GM21576 (cell line): Measurements from ENCODE around the gene DYNLL1.
"Not testable (repeated sequence)": the region's sequence is repeated elsewhere in the genome, so short reads cannot be mapped to it uniquely, and the experiment has no call there.

ENCODE experiments used
- ATAC-seq: cut with Tn5 transposase; IDR thresholded peaks from one replicate; pipeline ENCODE4 v1.9.1; 2021; ENCODE audit warnings: mild to moderate bottlenecking, moderate library complexity; ENCODE audit not compliant: unreplicated experiment

Gene DYNLL1

DNA sequence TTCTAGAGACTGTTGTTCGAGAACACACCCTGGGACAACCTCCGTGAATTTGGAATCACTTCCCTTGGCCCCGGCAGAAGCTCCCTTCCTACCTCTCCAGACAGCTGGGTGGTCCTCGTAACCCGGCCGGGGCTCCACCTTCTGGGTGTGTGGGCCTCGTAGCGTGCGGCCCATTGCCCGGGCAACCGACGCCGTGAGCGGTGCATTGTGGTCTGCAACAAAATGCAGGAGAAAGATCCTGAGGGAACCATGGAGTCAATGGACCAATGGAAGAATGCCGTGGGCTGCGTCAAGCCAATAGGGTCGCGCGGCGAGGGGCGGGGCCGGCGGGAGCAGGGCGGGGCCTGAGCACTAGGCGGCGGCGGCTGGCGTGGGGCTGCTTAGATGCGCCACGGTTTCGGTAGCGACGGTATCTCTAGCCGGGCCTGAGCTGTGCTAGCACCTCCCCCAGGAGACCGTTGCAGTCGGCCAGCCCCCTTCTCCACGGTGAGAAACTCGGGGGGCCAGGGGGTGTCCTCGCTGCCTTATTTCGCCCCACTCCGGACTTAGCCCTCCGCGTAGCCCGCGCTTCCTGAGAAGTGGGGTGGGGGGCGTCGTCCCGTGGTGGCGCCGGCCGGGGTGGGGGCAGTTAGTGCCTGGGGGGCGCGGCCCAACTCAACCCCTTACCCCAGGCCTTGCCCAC lies at the start of gene DYNLL1:
DYNLL1 (plus strand) TSS at position 383 of the 682 bp plus-strand sequence. CDS start 309 bp downstream, outside the sequence.
- ATAC-seq = peak; percentile 92

DNA sequence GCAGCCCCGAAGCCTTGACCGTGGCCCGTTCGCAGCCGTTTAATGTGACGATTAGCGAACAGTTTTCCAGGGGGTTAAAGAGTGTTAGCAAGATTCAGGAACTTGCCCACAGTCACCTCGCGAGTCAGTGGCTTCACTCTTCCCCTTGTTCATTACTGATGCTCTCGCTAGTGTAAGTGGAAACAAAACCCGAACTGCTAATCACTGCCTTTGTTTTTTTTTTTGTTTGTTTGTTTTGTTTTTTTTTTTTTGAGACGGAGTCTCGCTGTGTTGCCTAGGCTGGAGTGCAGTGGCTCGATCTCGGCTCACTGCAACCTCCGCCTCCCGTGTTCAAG lies 49.1 kb upstream of the DYNLL1 start:
- not testable (repeated sequence) for ATAC-seq

DNA sequence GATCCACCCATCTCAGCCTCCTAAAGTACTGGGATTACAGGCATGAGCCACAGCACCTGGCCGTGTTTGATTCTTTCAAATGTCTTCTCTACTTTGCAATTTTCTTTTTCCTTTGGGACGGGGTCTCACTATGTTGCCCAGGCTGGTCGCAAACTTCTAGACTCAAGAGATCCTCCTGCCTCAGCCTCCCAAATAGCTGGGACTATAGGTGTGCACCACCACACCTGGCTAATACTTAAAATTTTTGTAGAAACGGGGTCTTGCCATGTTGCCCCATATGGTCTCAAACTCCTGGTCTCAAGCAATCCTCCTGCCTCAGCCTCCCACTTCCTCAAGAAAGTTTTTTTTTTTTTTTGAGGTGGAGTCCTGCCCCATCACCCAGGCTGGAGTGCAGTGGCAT lies 47.9 kb upstream of the DYNLL1 start:
- no peak for ATAC-seq

DNA sequence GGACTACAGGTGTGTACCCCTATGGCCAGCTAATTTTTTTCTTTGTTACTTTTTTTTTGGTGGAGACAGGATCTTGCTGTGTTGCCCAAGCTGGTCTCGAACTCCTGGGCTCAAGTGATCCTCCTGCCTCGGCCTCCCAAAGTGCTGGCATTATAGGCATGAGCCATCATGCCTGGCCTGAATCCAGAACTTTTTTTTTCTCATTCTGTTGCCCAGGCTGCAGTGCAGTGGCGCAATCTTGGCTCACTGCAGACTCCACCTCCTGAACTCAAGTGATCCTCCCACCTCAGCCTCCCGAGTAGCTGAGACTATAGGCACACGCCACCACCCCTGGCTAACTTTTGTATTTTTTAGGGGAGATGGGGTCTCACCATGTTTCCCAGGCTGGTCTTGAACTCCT lies 43.4 kb upstream of the DYNLL1 start:
- ATAC-seq = not testable (repeated sequence)

DNA sequence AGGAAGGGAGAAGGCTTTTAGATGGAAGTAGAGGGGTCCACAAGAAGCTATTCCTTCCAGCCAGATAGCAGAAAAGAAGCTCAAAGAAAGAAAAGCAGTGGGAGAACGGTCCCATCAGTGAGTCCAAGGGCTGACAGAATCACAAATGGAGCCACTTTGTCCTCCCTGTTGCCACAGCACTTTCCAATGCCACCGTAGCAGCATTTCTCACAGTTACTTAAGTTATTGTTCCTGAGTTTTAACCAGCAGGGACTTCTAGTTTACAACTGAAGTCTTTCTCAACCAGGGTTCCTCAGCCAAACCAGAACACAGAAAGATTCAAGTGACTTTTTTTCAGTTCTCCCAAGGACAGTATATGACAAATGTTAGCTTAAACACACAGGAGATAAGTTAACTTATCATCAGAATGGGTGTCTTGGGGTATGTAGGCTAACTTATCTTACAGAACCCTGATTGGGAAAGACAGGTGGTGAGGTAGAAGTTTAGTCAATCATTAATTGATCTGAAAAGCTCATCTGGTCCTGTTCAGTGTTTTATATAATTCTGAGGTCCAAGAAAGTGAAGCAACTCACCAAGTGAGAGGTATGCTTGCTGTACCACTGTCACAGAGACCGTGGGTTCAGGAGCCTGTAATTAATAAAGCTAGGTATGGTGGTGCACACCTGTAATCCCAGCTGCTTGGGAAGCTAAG lies 42.7 kb upstream of the DYNLL1 start:
- no peak for ATAC-seq

DNA sequence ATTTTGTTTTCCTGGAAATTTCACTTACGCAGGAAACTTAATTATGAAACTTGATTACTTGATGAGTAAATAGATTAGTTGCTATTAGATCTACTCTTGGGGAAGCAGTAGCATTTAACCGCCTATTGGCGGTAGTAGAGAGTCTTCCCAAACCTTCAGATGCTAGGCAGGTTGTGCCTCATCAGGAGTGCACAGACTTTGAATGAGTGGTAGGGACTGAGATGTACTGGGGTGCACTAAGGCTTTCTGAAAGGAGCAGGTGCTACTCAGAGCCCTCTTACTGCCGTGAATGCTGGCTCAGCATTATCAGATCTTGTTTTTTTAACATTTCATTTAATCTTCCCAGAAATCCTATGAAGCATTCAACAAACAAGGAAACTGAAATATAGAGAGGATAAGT lies 41.9 kb upstream of the DYNLL1 start:
- ATAC-seq = no peak

DNA sequence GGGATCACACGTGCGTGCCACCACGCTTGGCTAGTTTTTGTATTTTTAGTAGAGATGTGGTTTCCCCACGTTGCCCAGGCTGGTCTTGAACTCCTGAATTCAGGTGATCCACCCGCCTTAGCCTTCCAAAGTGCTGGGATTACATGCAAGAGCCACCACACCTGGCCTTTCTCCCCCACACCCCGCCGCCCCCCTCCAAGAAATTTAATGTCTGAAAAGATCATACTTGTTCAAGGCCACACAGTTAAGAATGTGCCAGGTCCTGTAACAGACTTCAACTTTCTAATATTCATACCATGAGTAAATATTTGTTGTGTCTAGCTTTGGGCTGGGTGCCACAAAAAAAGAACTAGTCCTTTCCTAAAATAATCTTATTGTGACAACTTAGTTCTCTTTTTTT lies 40.6 kb upstream of the DYNLL1 start:
- ATAC-seq = no peak

DNA sequence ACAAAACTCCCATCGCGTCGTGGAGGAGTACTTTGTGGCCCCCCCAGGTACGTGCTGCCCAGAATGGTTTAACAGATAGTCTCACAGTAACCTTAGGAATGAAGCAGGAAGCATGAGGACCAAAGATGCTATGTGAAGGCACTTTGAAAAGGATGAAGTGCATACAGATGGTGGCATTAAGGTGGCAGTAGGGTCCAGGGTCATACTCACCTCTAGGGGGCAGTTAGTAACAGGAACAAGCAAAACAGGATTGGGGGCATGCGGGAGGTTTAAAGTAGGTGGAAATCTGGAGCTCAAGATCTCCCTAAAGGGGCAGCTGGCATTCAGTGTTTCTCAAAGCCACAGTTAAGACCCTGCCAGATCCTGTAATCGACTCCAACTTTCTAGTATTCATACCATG lies 38.8 kb upstream of the DYNLL1 start:
- ATAC-seq = no peak

DNA sequence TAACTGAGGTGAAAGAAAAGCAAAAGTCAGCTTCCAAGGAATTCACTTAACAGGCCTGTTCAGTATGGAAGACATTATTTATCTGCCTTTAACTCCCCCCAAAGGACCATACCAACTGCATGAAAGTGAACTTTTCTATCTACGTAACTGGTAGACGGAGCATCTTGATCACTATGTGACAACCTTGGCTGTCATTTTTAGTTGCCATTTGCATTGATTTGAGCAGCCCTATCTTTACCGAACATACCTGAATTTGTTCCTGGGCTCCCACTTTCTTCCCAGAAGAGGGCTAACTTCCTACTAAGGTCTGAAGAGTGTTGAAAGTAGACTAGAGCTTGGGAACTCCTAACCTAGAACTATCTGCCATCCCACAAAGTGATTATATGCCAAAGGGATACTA lies 35.8 kb upstream of the DYNLL1 start:
- ATAC-seq = no peak

DNA sequence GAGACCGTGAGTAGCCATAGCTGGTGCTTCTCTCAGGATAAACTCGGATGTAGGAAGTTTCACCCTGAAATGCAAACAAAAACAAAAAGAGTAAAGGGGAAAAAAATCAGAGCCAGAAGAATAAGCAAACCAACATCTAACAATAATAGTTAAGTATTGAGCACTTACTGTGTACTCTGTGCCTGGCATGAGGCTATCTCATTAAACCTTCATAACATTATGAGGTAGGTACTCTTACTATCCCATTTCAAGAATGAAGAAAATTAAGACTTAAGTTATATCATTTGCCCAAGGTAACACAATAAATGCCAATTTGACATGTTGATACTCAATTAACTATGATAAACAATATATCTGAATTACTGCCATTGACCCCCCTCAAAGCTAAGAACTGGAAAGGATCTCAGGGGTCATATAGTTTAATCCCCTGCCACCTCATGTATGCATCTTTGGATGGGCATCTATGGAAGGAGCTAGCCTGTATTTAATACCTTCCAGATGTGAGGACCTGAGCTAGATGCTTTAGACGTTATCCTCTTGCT lies 33.7 kb upstream of the DYNLL1 start:
- ATAC-seq = no peak

DNA sequence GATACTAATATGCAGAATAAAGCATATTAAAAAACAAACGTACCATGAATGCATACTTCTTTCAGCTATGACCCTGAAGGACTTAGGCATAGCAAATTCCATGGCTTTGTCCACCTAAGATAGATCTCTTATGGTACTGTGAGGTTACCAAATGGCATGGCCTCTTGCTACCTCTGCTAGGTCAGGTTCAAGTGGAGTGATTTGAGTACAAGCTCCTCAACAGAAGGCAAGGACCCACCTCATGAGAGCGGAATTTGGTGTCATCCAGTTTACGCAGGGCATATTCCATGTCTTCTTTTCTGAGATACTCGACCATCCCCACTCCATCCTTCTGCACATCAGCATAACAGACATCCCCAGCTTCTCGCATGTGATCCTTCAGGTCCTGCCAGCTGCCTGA lies 32.2 kb upstream of the DYNLL1 start:
- no peak for ATAC-seq

DNA sequence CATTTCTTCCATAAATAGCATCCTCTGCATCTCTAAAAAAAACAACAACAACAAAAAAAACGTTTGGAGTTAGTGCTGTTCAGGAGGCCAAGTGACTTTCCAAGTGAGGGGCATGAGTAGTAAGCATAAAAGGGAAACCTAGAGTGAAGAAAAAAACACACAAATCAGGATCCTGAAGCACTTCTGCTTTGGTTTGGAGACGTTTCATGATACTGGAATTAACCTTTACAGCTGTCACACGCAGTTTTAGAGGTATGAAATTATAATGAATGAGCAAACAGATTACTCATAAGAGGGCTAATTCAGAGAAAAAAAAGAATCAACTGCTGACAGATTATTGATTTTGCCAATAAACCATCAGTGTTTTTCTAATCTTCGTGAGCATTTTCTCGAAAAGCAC lies 30.2 kb upstream of the DYNLL1 start:
- no peak for ATAC-seq

DNA sequence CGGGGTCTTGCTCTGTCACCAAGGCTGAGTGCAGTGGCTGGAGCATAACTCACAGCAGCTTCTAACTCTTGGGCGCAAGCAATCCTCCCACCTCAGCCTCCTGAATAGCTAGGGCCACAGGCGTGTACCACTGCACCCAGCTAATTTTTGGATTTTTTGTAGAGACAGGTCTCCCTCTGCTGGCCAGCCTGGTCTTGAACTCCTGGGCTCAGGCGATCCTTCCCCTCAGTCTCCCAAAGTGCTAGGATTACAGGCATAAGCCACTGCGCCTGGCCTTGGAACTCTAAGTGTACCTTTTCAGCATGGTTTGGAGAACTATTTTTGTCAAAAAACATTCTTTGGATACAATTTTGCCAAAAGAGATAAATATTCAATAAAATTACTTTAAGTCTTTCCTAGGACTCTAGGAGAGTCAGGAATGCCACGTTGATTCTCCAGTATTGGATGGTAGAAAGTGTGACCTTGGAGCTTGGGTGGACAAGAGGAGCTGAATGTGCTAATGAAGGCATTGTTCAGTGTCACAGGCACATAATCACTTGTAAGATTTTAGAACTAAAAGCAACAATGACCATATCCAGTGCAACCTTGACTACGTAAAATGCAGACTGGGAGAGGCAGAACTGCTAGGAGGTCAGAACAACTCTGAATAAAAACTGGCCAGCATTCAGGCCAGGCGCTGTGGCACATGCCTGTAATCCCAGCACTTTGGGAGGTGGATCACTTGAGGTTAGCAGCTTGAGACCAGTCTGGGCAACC lies 29.2 kb upstream of the DYNLL1 start:
- no peak for ATAC-seq

DNA sequence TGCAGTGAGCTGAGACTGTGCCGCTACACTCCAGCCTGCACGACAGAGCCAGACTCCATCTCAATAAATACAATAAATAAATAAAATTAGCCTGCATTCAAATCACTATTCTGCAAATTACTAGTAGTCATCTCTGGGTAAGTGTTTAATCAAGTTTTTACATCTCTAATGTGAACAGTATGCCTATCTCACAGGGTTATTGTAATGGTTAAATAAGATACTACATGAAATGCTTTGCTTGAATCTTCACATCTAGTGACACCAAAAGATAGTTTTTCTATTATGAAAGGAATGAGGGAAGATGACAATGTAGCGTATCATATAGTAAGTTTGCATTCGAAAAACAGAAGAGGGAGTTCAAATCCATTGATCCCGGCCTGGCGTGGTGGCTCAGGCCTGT lies 28.5 kb upstream of the DYNLL1 start:
- no peak for ATAC-seq

DNA sequence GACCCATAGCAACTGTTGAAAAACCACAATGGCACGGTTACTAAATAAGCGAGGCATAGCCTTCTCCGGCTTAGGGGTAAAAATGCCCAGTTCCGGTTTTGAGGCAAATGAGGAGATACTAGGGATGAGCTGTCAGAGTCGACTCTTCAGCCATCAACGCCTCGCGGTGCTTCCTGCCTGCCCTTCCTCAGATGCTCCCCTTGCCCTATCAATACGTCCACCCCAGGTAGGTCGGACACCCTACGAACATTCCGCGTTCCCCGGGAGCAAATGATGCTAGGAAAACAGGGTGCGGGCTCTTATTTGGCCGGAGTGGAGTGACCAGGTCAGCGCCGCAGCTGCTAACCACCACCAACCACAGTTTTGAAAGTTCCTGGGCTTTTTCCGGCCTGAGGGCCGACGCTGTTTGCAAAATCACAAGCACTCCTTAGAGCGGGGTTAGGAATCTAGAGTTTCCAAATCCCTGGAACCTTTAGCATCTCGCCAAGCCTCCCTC lies 27.5 kb upstream of the DYNLL1 start:
- ATAC-seq = no peak

DNA sequence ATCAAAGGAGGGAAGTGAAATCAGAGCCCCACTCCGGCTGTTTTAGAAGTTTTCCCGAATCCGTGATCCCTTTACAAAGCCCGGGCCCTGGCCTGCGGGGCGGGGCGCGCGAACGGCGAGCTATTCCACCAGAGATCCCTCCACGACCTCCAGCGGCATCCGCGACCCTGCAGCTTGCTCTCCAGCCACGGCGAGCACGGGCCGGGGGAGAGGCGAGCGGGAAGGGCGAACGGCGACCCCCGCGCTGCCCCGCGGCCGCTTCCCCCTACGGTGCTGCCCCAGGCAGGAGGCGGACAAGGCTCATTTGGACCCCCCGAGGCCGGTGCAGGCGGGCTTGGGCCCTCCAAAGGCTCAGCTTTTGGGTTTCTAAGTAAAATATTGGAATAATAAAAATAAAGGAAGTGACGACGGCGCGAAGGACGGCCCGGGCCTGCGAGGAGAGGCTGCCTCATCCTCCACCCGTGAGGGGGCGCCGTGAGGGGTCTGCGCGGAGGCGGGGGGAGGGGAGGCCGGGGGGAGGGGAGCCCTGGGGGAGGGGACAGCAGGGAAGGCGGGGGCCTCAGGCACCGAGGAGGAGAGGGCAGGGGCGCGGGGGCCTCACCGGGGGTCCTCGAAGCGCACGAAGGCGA lies 27.0 kb upstream of the DYNLL1 start:
- ATAC-seq = peak; percentile 23

DNA sequence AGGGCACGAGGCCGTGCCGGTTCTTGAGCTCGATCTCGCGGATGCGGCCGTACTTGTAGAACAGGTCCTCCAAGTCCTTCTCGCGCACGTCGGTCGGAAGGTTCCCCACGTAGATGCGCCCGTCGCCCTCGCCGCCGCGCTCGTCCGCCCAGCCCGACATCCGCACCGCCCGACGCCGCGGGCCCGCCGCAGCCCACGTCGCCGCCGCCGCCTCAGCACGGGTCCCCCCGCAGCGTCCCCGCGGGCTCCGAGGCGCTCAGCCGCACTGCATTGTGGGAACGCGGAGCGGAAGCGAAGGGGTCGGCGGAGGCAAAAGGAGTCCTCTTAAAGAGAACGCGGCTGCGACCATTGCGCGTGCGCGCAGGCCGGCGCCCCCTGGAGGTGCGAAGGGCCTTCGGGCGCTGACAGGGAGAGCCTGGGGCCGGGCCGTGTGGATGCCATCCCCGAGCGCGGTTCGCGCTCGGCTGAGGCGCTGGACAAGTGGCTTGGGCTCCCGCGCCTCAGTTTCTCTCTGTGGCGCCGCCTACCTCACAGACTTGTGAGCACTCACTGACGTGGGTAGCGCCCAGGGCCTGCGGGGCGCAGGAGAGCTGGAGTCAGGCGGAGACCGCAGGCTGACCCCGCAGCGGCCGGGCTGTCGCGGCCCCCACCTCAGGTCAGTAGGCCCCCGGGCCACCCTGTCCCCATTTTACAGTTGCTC lies 26.3 kb upstream of the DYNLL1 start, which contains the start of gene SRSF9:
SRSF9 (minus strand) TSS at position 299 of the 700 bp plus-strand sequence; CDS start at position 160, 139 bp downstream.
- peak; percentile 87 for ATAC-seq

DNA sequence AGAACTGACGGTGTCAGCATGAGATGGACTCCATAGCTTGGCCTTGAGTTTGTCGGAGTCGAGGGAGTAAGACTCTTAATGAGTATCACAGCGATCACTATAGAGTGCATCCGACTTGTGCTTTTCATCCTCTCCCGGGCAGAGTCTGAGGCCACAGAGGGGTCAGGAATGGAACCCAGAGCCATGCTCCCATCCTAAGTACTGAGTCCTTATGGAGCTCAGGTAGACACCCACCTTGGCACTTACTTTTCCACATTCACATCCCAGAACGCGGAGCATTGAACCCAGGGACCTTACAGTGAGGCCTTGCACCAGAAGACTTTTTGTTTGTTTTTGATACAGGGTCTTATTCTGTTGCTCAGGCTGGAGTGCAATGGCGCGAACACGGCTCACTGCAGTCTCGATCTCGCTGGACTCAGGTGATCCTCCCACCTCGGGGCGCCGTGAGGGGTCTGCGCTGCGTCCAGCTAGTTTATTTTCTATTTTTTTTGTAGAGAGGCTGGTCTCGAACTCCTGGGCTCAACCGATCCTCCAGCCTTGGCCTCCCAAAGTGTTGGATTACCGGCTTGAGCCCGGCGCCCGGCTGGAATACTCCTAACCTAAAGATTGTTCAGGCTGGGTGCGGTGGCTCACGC lies 25.6 kb upstream of the DYNLL1 start:
- ATAC-seq = no peak

DNA sequence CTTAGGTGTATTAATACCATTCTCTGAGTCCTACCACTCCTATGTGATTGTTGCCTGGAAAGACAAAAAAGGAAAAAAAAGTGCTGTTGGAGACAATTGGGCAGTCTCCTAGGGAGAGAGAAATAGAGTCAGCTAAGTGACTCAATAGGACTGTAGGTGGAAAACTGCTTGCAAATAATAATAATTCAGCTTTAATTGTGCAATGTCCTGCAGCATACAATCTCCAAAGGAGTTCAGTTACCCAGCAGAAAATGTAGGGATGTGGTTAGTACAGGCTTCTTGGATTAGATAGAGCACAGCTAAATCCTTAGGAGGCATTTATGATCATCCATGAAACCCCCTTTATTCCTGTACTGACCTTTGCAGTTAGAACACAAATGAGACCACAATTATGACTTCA lies 23.4 kb upstream of the DYNLL1 start:
- no peak for ATAC-seq
